Ovary (tissue), 9 donors: ENCODE results near the gene GDPD4. TPM values are rescaled to one million over a fixed set of nuclear protein-coding genes. Genes with fewer than 3 reads are reported as not detected.

Source experiments
- DNase-seq, 5 donors: peaks; one replicate each; pipeline ENCODE4 v3.0.0-alpha.2; 2019 to 2020
- H3K27ac ChIP-seq, 2 donors: fragments of 200-600 bp; one replicate each; pipeline versions ENCODE4 v1.5.1 to v1.8.0; 2019 to 2022
- H3K27me3 ChIP-seq: fragments of 200-600 bp; one replicate; pipeline ENCODE4 v1.8.0; 2022
- H3K36me3 ChIP-seq: fragments of 200-600 bp; sonication (generic); one replicate; pipeline ENCODE4 v1.5.1; 2019
- H3K4me1 ChIP-seq: one replicate; pipeline ENCODE4 v1.8.1; 2013; ENCODE audit warnings: mild to moderate bottlenecking, moderate library complexity; ENCODE audit not compliant: insufficient read depth
- H3K4me3 ChIP-seq: fragments of 200-600 bp; sonication (generic); one replicate; pipeline ENCODE4 v1.5.1; 2017
- H3K9me3 ChIP-seq, 2 donors: fragments of 200-600 bp in 1 of 2; sonication (generic) in 1 of 2; one replicate each; pipeline versions ENCODE4 v1.5.1 to v1.8.1; 2013 to 2019; ENCODE audit warnings: mild to moderate bottlenecking in 1 of 2, moderate library complexity in 1 of 2
- EP300 ChIP-seq: sonication (generic); formaldehyde crosslinking; IDR thresholded peaks from one replicate; pipeline ENCODE4 v1.6.1; 2017; ENCODE audit warnings: antibody characterized with exemption
- POLR2A ChIP-seq: fragments of 450-650 bp; IDR thresholded peaks from one replicate; pipeline ENCODE4 v1.6.1; 2017; ENCODE audit warnings: antibody characterized with exemption, mild to moderate bottlenecking, moderate library complexity
- WGBS, 3 donors: extraction: QIAGEN DNeasy Blood & Tissue Kit in 1 of 3; methylation state at CpG; one replicate each; pipeline versions ENCODE4 v1.1.5 to v1.1.7; 2013 to 2017; 5-methylcytosine and 5-hydroxymethylcytosine counted together
- intact Hi-C, 4 donors: fragments of 100-400 bp; cut with DNase I; formaldehyde crosslinking; loops; one replicate each; pipeline versions ENCODE4 v1.11.0 to v1.15.1; 2022 to 2023
- polyA plus RNA-seq, 2 donors: library from polyadenylated mRNA; stranded (reverse); fragments of 200-250 nt in 1 of 2; fragments of 350-450 nt in 1 of 2; fragmentation: Illumina TruSeq in 1 of 2; extraction: RNeasy Lipid Tissue Mini Kit (QIAGEN cat#74804) in 1 of 2; gene quantifications; one replicate each; pipeline ENCODE4 v1.2.3, GENCODE V29; 2013 to 2014
- total RNA-seq, 7 donors: library from RNA; depleted of rRNA in 2 of 7; stranded (reverse); fragments of >200 nt in 2 of 7; fragmentation: NEBNext Ultra II Directional in 3 of 7; extraction: Animal tissue kit (Norgen Biotek cat#: 25700) in 3 of 7; gene quantifications; one replicate each; pipeline versions ENCODE4 v1.1.0 to v1.2.4, GENCODE V29; 2016 to 2023
- TF ChIP-seq, protein P1 (sequence below), 3 donors: fragments of 450-650 bp in 2 of 3; fragments of 200-600 bp in 1 of 3; IDR thresholded peaks; one replicate each; pipeline versions ENCODE4 v1.5.1 to v1.8.0; 2016 to 2022; ENCODE audit warnings: antibody characterized with exemption in 3 of 3, mild to moderate bottlenecking in 1 of 3
- donor health status: DM: no; HTN: no; CAD: no; lungs with moderate emphysema.
- donor health status: DM: no; HTN: no; CAD: no.
- donor health status: Bipolar disorder and iron deficiency.
- donor health status: DM: yes; HTN: yes; CAD: no.
- donor health status: DM: no; HTN: no; CAD: no.
- donor health status: DM: yes; HTN: yes; CAD: no.

Gene GDPD4
- total and polyA plus RNA-seq, 9 donors = 0.32 TPM; not detected in 8

DNA sequence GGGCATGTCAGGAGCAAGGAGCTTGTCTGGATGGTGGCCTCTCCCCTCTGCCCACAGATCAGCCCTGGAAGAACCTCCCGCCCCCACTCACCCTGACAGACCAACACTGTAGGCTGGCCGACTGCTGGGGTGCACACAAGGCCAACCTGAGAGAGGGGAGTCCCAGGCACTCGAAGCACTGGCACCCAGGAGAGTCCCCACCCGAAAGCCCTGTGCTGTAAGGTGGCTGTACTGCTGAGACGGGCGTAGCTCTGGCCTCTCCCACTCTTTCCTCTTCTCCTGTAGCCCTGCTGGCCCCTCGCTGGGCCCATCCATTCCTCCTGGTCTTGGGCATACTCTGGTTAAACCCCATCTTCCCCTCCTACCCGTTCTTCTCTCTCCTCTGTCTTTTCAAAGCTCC, 133.7 kb downstream of the GDPD4 start:
- Histone ChIP-seq H3K36me3 (no peaks in the 10 kb centered on the region), H3K9me3 (no peaks in the 10 kb centered on the region), H3K4me3 (no peak overlapping the region), H3K27ac (no peak overlapping the region), H3K4me1 (no peaks in the 10 kb centered on the region), H3K27me3 (no peaks in the 10 kb centered on the region)
- intact Hi-C loops = no loop called here
- 85 to 89% (median 85%) methylated on average over 8 of the region's 8 CpGs for WGBS, 3 donors
- TF ChIP-seq POLR2A (no peak), EP300 (no peak)
- TF ChIP-seq, protein P1, sequence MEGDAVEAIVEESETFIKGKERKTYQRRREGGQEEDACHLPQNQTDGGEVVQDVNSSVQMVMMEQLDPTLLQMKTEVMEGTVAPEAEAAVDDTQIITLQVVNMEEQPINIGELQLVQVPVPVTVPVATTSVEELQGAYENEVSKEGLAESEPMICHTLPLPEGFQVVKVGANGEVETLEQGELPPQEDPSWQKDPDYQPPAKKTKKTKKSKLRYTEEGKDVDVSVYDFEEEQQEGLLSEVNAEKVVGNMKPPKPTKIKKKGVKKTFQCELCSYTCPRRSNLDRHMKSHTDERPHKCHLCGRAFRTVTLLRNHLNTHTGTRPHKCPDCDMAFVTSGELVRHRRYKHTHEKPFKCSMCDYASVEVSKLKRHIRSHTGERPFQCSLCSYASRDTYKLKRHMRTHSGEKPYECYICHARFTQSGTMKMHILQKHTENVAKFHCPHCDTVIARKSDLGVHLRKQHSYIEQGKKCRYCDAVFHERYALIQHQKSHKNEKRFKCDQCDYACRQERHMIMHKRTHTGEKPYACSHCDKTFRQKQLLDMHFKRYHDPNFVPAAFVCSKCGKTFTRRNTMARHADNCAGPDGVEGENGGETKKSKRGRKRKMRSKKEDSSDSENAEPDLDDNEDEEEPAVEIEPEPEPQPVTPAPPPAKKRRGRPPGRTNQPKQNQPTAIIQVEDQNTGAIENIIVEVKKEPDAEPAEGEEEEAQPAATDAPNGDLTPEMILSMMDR (IDR thresholded peaks at IDR 0.05) = no peak
- no peak for DNase-seq

DNA sequence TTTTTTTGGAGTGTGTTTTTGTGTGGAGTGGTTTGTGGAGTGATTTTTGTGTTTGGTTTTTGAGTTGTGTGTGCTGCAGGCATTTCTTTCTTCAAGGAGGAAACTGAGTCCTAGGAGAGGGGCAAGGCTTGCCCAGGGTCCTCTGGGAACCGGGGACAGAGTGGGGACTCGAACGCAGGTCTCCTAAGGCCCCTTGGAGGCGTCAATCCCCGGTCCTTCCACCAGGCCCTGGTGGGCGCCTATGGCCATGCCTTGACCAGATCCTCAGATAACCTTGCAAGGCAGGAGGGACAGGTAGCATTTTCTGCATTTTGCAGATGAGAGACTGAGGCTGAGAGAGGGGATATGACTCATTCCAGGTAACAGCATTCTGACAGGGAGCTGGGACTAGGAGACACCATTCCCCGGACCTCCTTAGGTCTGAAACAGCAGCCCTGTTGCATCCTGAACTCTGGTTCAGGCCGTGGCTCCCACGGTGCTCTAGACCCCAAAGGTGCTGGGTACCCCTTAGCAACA, 134.3 kb downstream of the GDPD4 start:
- Histone ChIP-seq H3K4me3 (no peak overlapping the region), H3K27ac (no peak overlapping the region), H3K36me3 (no peaks in the 10 kb centered on the region), H3K4me1 (no peaks in the 10 kb centered on the region), H3K9me3 (no peaks in the 10 kb centered on the region), H3K27me3 (no peaks in the 10 kb centered on the region)
- intact Hi-C loops = no loop called here
- no peak for DNase-seq
- 91 to 97% (median 93%) methylated on average over 9 of the region's 9 CpGs for WGBS, 3 donors
- TF ChIP-seq EP300 = no peak
- no peak for TF ChIP-seq POLR2A
- TF ChIP-seq, protein P1 (IDR thresholded peaks at IDR 0.05) = no peak

Other genes starting within 250 kb of the GDPD4 start
- gene CAPN5, start 234.7 kb downstream of the GDPD4 start, total RNA-seq = 10 to 100 TPM in 5 of 7 donors, 1 to 10 TPM in 2; 3.0 to 82.2 (median 23.7) TPM
- gene CAPN5, start 234.7 kb downstream of the GDPD4 start, polyA plus RNA-seq = 10 to 100 TPM in 1 of 2 donors, 1 to 10 TPM in 1; 7.0 to 13.2 TPM
- gene OMP, start 198.8 kb downstream of the GDPD4 start, total RNA-seq = 1 to 10 TPM in 4 of 7 donors, under 1 TPM in 1, not detected in 2; 0.55 to 1.8 (median 1.6) TPM
- not detected for gene OMP, start 198.8 kb downstream of the GDPD4 start, polyA plus RNA-seq
- gene MYO7A, start 173.4 kb downstream of the GDPD4 start, total RNA-seq = 10 to 100 TPM in 4 of 7 donors, 1 to 10 TPM in 3; 4.3 to 18.7 (median 10.6) TPM
- gene MYO7A, start 173.4 kb downstream of the GDPD4 start, polyA plus RNA-seq = 1 to 10 TPM; 3.1 to 4.8 TPM
- gene PAK1, start 172.4 kb upstream of the GDPD4 start, total RNA-seq = 10 to 100 TPM; 31.2 to 48.1 (median 42.3) TPM
- 10 to 100 TPM; 18.4 to 53.0 TPM for gene PAK1, start 172.4 kb upstream of the GDPD4 start, polyA plus RNA-seq